ENCODE measurements around the gene HCN3.

HCN3 gene

DNA sequence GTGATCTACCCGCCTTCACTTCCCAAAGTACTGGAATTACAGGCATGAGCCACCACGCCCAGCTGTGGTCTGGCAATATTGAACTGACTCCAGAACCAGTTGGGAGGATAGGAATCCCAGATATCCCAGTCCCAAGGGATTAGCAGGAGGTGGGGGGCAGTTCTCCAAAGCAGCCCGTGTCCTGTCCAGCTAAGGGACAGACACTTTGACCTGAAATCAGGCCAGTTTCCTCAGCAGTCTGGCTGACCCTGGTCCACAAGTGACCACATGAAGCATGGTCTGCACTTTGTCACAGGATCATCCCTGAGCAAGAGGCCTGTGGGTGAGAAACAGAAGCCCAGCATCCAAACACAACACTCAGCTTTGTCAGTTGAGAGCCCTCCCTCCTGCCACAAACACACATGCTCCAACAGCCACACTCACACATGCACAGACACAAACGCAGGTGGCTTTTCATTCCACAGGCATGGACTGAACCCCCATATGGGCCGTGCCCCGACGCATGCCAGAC, 28.7 kb downstream of the HCN3 start:
- peaks cover 22% of the 10 kb centered on the region for H3K4me1 Mint-ChIP-seq (ENCODE audit: low read depth)
- peaks cover 11% of the 10 kb centered on the region for H3K36me3 Mint-ChIP-seq (ENCODE audit: low read depth)
- H3K4me3 Mint-ChIP-seq, result no peak overlapping the region
- no peaks in the 10 kb centered on the region for H3K27me3 Mint-ChIP-seq (ENCODE audit: low read depth)
- no peaks in the 10 kb centered on the region for H3K9me3 Mint-ChIP-seq
- peak overlapping the region; percentile 63 for H3K27ac Mint-ChIP-seq

DNA sequence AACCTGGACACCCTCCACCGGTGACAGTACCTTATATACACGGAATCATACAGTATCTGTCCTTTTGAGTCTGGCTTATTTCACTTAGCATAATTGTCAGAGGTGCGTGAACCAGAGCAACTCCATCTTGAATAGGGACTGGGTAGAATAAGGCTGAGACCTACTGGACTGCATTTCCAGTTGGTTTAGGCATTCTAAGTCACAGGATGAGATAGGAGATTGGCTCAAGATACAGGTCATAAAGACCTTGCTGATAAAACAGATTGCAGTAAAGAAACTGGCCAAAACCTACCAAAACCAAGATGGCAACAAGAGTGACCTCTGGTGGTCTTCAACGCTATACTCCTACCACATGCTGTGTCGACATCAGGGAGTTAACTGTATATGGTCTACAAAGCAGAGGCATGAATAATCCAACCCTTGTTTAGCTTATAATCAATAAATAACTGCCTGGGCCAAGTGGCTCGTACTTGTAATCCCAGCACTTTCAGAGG, 30.0 kb downstream of the HCN3 start:
- H3K27ac Mint-ChIP-seq, result peak overlapping the region; percentile 41
- H3K9me3 Mint-ChIP-seq, result no peaks in the 10 kb centered on the region
- H3K27me3 Mint-ChIP-seq (ENCODE audit: low read depth), result no peaks in the 10 kb centered on the region
- peaks cover 35% of the 10 kb centered on the region for H3K4me1 Mint-ChIP-seq (ENCODE audit: low read depth)
- peaks cover 21% of the 10 kb centered on the region for H3K36me3 Mint-ChIP-seq (ENCODE audit: low read depth)
- H3K4me3 Mint-ChIP-seq, result no peak overlapping the region

DNA sequence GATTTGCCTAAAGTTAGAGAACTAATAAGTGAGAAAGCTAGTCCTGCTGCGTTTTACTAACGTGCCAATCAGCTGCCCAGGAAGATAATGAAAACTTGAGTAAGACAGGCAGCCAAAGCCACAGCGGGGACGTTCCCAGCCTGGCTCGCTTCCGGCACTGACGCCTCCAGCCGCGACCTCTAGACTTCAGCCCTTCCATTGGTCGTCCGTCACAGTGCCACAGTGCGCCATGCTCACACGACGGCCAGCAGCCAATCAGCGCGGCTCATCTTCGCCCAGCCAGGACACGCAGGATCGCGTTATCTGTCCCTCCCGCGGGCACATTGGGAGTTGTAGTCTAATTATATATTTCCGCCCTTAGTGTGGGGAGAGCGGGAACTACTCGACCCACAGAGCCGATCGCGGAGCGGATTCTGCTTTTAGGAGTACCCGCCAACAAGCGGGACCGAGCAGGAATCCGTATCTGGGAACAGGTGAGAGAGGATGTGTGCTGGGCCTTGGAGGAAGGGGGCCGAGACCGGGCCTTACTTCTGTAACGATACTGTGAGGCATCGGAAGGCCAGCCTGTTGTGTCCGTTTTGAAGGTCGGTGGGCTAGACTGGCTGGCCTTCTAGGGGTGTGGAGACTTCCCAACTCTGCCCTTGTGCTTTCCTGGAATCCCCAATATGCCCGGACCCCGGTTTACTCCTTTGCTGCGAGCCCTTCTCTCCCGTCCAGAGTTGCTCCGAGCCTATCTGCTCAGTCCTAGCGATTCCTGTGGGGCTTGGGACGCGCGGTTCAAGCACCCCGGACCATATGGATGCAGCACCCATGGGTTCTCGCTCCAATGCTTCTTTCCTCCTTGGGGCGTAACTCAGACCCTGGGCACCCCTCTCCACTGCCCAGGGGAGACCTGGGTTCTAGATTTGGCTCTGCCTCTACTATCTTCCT, 31.5 kb downstream of the HCN3 start, which contains the start of gene FDPS:
Gene FDPS (plus strand): TSS at position 374 of the 930 bp plus-strand sequence. CDS start 924 bp downstream, outside the sequence.
- peaks cover 43% of the 10 kb centered on the region for H3K4me1 Mint-ChIP-seq (ENCODE audit: low read depth)
- H3K4me3 Mint-ChIP-seq, result peak within 1 kb of the TSS; percentile 95
- peak within 1 kb of the TSS; percentile 97 for H3K27ac Mint-ChIP-seq
- no peaks in the 10 kb centered on the region for H3K27me3 Mint-ChIP-seq (ENCODE audit: low read depth)
- peaks cover 31% of the 10 kb centered on the region for H3K36me3 Mint-ChIP-seq (ENCODE audit: low read depth)
- no peaks in the 10 kb centered on the region for H3K9me3 Mint-ChIP-seq

DNA sequence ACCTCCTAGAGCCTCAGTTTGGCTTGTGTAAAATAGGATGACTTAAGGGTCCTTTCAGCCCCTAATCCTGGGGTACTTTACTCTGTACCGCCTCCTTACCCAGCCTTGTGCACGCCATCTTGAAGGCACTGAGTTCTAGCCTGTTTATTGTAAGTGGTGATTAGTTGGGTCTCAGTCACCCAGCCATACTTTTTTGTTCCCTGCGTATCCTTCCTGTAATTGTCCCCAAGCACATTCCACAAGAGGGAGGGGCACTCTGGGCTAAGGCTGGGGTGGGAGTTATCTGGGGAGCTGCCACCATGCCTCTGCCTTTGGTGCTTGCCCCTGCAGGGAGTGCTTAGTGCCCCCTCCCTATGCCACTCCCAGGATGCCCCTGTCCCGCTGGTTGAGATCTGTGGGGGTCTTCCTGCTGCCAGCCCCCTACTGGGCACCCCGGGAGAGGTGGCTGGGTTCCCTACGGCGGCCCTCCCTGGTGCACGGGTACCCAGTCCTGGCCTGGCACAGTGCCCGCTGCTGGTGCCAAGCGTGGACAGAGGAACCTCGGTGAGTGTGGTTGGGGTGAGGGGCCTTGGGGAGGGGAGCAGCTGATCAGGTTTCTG, 32.3 kb downstream of the HCN3 start:
- H3K27ac Mint-ChIP-seq, result peak overlapping the region; percentile 97
- H3K36me3 Mint-ChIP-seq (ENCODE audit: low read depth), result peaks cover 31% of the 10 kb centered on the region
- no peaks in the 10 kb centered on the region for H3K27me3 Mint-ChIP-seq (ENCODE audit: low read depth)
- no peaks in the 10 kb centered on the region for H3K9me3 Mint-ChIP-seq
- H3K4me3 Mint-ChIP-seq, result peak overlapping the region; percentile 95
- H3K4me1 Mint-ChIP-seq (ENCODE audit: low read depth), result peaks cover 43% of the 10 kb centered on the region

DNA sequence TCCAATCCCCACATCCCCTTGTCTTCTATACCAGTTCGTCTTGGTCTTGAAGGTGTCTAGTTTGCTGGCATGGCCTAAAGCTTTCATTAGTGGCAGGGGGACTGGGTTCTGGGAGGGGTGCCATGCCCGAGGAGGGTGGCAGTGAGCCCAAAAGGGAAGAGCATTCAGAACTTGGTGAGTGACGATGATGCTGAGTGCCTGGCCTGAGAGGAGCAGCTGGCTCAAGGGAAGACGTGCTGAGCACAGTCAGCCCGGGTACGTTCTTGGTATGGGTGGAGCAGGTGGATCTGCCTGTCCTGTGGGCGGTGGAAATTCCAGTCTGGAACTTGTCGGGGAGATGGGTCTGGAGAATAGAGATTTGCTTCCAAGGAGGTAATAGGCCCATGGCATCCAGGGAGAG, 36.0 kb downstream of the HCN3 start:
- Mint-ChIP-seq H3K9me3 (no peaks in the 10 kb centered on the region), H3K36me3 (ENCODE audit: low read depth) (peaks cover 39% of the 10 kb centered on the region), H3K4me1 (ENCODE audit: low read depth) (peaks cover 42% of the 10 kb centered on the region), H3K27ac (peak overlapping the region; percentile 17), H3K27me3 (ENCODE audit: low read depth) (no peaks in the 10 kb centered on the region), H3K4me3 (no peak overlapping the region)

DNA sequence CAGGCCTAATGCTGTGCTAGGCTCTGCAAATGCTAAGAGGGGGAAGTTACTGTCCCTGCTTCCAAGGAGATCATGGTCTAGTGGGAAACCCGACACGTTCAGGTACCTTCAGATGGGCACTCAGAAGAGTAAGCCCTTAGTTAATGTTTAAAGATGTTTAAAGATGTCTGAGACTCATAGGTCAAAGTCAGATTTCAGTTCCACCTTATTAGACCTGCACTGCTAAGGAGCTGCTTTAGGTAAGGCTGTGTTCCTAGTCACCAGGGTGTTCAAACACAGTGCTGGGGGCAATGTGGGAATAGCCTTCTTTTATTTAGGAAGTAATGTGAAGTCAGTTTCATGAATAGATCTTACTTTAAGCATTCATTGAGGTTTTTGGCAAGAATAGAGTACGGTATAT, 39.7 kb downstream of the HCN3 start:
- no peaks in the 10 kb centered on the region for H3K27me3 Mint-ChIP-seq (ENCODE audit: low read depth)
- H3K4me3 Mint-ChIP-seq, result no peak overlapping the region
- H3K27ac Mint-ChIP-seq, result no peak overlapping the region
- H3K36me3 Mint-ChIP-seq (ENCODE audit: low read depth), result peaks cover 33% of the 10 kb centered on the region
- H3K4me1 Mint-ChIP-seq (ENCODE audit: low read depth), result peaks cover 38% of the 10 kb centered on the region
- H3K9me3 Mint-ChIP-seq, result no peaks in the 10 kb centered on the region

DNA sequence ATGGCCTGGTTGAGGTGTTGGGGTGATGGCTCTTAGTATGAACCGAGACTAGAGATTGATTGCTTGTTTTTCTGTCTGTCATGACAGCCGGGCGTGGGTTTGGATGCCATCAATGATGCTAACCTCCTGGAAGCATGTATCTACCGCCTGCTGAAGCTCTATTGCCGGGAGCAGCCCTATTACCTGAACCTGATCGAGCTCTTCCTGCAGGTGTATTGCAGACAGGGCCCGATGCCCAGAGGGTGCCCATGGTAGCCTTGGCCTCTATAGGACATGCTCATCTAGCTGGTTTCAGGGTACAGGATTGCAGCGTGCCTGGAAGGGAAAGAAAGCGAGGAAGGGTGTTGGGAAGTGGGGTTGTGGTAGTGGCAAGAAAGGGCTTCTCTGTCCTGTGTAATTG, 40.8 kb downstream of the HCN3 start:
- H3K4me1 Mint-ChIP-seq (ENCODE audit: low read depth), result peaks cover 31% of the 10 kb centered on the region
- H3K4me3 Mint-ChIP-seq, result no peak overlapping the region
- no peak overlapping the region for H3K27ac Mint-ChIP-seq
- H3K27me3 Mint-ChIP-seq (ENCODE audit: low read depth), result no peaks in the 10 kb centered on the region
- H3K9me3 Mint-ChIP-seq, result no peaks in the 10 kb centered on the region
- peaks cover 25% of the 10 kb centered on the region for H3K36me3 Mint-ChIP-seq (ENCODE audit: low read depth)

DNA sequence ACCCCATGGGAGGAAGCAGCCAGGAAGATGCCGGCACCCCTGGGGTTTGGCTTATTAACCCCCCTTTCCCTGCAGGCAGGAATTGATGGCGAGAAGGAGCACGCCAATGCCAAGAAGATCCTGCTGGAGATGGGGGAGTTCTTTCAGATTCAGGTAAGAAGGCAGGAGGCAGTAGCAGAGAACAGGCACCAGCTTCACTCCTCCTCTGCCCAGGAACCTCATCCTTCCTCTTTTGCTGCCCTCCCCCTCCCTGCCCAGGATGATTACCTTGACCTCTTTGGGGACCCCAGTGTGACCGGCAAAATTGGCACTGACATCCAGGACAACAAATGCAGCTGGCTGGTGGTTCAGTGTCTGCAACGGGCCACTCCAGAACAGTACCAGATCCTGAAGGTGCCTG, 42.3 kb downstream of the HCN3 start:
- H3K4me1 Mint-ChIP-seq (ENCODE audit: low read depth), result peaks cover 26% of the 10 kb centered on the region
- no peaks in the 10 kb centered on the region for H3K9me3 Mint-ChIP-seq
- no peak overlapping the region for H3K4me3 Mint-ChIP-seq
- H3K27ac Mint-ChIP-seq, result no peak overlapping the region
- H3K36me3 Mint-ChIP-seq (ENCODE audit: low read depth), result peaks cover 19% of the 10 kb centered on the region
- H3K27me3 Mint-ChIP-seq (ENCODE audit: low read depth), result no peaks in the 10 kb centered on the region

DNA sequence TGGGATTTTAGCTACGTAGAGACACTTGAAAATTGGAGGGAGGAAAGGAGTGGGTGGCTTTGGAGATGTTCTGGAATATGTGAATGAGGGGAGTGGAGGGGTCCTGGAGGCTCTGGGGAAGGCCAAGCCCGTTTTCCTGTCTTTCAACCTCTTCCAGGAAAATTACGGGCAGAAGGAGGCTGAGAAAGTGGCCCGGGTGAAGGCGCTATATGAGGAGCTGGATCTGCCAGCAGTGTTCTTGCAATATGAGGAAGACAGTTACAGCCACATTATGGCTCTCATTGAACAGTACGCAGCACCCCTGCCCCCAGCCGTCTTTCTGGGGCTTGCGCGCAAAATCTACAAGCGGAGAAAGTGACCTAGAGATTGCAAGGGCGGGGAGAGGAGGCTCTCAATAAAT, 43.0 kb downstream of the HCN3 start:
- Mint-ChIP-seq H3K4me1 (ENCODE audit: low read depth) (peaks cover 26% of the 10 kb centered on the region), H3K27me3 (ENCODE audit: low read depth) (no peaks in the 10 kb centered on the region), H3K9me3 (no peaks in the 10 kb centered on the region), H3K27ac (peak overlapping the region; percentile 9), H3K4me3 (peak overlapping the region; percentile 15), H3K36me3 (ENCODE audit: low read depth) (peaks cover 17% of the 10 kb centered on the region)

DNA sequence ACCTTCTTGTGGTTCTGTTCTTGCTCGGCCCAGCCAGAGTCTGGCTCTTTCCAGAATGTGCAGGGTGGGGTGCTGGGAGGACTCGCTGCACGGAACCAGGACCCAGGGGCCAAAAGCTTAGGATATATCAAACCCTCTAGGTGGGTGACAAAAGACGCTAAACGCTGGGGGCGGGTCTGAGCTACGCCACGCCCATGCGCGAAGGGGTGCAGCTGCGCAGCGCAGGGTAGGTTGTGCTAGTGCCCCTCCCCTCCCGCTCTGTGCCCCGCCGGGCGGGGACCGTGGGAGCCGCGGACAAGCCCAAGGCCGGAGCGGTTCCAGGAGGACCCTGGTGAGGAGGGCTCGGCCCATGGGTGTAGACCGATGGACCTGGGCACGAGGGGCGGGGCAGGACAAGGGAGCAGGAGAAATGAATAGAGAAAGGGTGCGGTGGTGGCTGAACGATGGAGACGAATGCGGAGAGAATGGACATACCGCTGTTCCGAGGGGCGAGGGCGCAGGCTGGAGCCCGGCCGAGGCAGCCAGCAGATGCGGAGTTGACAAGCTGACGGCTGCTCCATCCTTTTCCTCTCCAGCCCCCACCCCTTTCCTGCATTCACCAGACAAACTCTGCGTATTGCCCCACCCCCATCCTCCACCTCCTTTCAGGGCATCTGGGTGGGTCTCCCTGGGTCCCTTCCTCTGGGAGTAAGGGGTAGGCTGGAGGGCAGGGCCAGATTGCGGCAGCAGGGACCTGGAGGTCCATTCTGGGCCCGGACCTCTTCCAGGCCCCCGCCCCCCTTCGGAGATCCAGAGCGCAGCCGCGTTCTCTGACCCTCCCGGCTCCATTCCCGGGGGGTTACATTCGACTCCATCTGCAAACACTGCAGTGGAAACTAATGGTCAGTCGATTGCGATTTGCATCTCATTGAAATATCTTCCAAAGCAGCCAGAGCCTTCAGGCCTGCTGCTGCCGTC, 43.7 kb downstream of the HCN3 start, which contains the start of gene RUSC1:
Gene RUSC1 (plus strand): TSS at position 234 of the 957 bp plus-strand sequence. CDS start 880 bp downstream, outside the sequence.
- Mint-ChIP-seq H3K27me3 (ENCODE audit: low read depth) (no peaks in the 10 kb centered on the region), H3K36me3 (ENCODE audit: low read depth) (peaks cover 17% of the 10 kb centered on the region), H3K4me3 (peak within 1 kb of the TSS; percentile 58), H3K27ac (peak within 1 kb of the TSS; percentile 36), H3K4me1 (ENCODE audit: low read depth) (peaks cover 30% of the 10 kb centered on the region), H3K9me3 (no peaks in the 10 kb centered on the region)

DNA sequence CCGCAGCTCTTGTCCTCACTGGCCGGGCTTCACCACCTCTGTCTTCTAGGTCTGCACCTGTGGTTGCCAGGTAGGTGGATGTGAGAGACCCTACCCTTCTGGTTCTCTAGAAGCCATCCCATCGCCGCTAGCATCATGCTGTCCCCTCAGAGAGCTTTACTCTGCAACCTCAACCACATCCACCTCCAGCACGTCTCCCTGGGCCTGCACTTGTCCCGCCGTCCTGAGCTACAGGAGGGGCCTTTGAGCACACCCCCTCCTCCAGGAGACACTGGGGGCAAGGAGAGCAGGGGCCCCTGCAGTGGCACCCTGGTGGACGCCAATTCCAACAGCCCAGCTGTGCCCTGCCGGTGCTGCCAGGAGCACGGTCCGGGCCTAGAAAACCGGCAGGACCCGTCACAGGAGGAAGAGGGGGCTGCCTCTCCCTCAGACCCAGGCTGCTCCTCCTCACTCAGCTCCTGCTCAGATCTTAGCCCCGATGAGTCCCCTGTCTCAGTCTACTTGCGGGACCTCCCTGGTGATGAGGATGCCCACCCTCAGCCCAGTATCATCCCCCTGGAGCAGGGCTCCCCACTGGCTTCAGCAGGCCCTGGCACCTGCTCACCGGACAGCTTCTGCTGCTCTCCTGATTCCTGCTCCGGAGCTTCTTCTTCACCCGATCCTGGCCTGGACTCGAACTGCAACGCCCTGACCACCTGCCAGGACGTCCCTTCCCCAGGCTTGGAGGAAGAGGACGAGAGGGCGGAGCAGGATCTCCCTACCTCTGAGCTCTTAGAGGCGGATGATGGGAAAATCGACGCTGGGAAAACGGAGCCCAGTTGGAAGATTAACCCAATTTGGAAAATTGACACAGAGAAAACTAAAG, 44.6 kb downstream of the HCN3 start:
- Mint-ChIP-seq H3K9me3 (no peaks in the 10 kb centered on the region), H3K36me3 (ENCODE audit: low read depth) (peaks cover 17% of the 10 kb centered on the region), H3K4me1 (ENCODE audit: low read depth) (peaks cover 30% of the 10 kb centered on the region)

DNA sequence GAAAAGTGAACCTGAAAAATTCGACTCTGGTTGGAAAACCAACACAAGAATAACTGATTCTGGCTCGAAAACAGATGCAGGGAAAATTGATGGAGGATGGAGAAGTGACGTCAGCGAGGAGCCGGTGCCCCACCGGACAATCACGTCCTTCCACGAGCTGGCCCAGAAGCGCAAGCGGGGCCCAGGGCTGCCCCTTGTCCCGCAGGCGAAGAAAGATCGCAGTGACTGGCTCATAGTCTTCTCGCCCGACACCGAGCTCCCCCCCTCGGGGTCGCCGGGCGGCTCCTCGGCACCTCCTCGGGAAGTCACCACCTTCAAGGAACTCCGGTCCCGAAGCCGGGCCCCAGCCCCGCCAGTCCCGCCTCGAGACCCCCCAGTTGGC, 45.3 kb downstream of the HCN3 start:
- no peak overlapping the region for H3K27ac Mint-ChIP-seq
- no peaks in the 10 kb centered on the region for H3K9me3 Mint-ChIP-seq
- H3K36me3 Mint-ChIP-seq (ENCODE audit: low read depth), result peaks cover 17% of the 10 kb centered on the region
- peak overlapping the region; percentile 59 for H3K4me3 Mint-ChIP-seq
- H3K4me1 Mint-ChIP-seq (ENCODE audit: low read depth), result peaks cover 27% of the 10 kb centered on the region
- no peaks in the 10 kb centered on the region for H3K27me3 Mint-ChIP-seq (ENCODE audit: low read depth)

More for the DNA sequence above, 44.6 kb downstream of the HCN3 start:
- Mint-ChIP-seq H3K27me3 (ENCODE audit: low read depth) (no peaks in the 10 kb centered on the region), H3K4me3 (peak overlapping the region; percentile 59), H3K27ac (peak overlapping the region; percentile 36)
